Measurements from ENCODE around the gene VIPR2. TPM values are rescaled to one million over a fixed set of nuclear protein-coding genes. Genes with fewer than 3 reads are reported as not detected.
"Not testable (repeated sequence)": the region's sequence is repeated elsewhere in the genome, so short reads cannot be mapped to it uniquely, and the experiment has no call there.

Gene VIPR2
- polyA plus RNA-seq, 3 donors: not detected

GRCh38 chr7:159101083-159101395 is 43.6 kb downstream of the VIPR2 start:
- H3K27ac Mint-ChIP-seq; H3K4me2 ChIP-seq (replicated peaks; ENCODE audit: extremely low read depth, low read length, poor library complexity, severe bottlenecking); H3K27ac ChIP-seq (ENCODE audit: low read depth in 1 of 2, low read length in 2 of 2); H3K27me3 Mint-ChIP-seq (ENCODE audit: low read depth in 3 of 3); intact Hi-C loops (cut with micrococcal nuclease); H4K20me1 ChIP-seq (ENCODE audit: insufficient read depth, low read length); H3K79me2 ChIP-seq (ENCODE audit: insufficient read depth, low read length); H3K4me1 Mint-ChIP-seq; H3K27me3 ChIP-seq (ENCODE audit: control insufficient read depth in 2 of 2, insufficient read depth in 2 of 2, low read length in 2 of 2); H3K36me3 Mint-ChIP-seq; H3K4me1 ChIP-seq (ENCODE audit: control insufficient read depth in 1 of 2, insufficient read depth in 2 of 2, low read length in 2 of 2); H3K9ac ChIP-seq (ENCODE audit: insufficient read depth, low read length, poor library complexity, severe bottlenecking); H2AFZ ChIP-seq (ENCODE audit: insufficient read depth, low read depth, low read length, poor library complexity, severe bottlenecking); DNase-seq; H3K4me3 ChIP-seq (replicated peaks in 1 of 3; ENCODE audit: low read depth in 2 of 3, low read length in 3 of 3); H3K36me3 ChIP-seq (replicated peaks in 1 of 2; ENCODE audit: control insufficient read depth in 1 of 2, insufficient read depth in 2 of 2, low read length in 2 of 2); H3K4me3 Mint-ChIP-seq: not testable (repeated sequence)
- H3K9me3 Mint-ChIP-seq: peaks cover 21 to 23% (median 22%) of the 10 kb centered on the region in 7 donors
- over 99% methylated on average over 26 of the region's 33 CpGs for WGBS (ENCODE audit: insufficient coverage)
- peaks cover 12 to 25% of the 10 kb centered on the region in 2 donors for H3K9me3 ChIP-seq (replicated peaks in 1 of 2; ENCODE audit: control insufficient read depth in 1 of 2, insufficient read depth in 1 of 2, low read length in 2 of 2)

- H3K9me3 Mint-ChIP-seq: peaks cover 21 to 23% (median 22%) of the 10 kb centered on the region in 7 donors
- H3K79me2 ChIP-seq (ENCODE audit: insufficient read depth, low read length); H3K4me1 Mint-ChIP-seq; H3K4me3 ChIP-seq (replicated peaks in 1 of 3; ENCODE audit: low read depth in 2 of 3, low read length in 3 of 3); H2AFZ ChIP-seq (ENCODE audit: insufficient read depth, low read depth, low read length, poor library complexity, severe bottlenecking); H3K4me3 Mint-ChIP-seq; DNase-seq; H3K27ac Mint-ChIP-seq; H3K4me2 ChIP-seq (replicated peaks; ENCODE audit: extremely low read depth, low read length, poor library complexity, severe bottlenecking); H3K4me1 ChIP-seq (ENCODE audit: control insufficient read depth in 1 of 2, insufficient read depth in 2 of 2, low read length in 2 of 2); H3K27me3 Mint-ChIP-seq (ENCODE audit: low read depth in 3 of 3); H3K36me3 ChIP-seq (replicated peaks in 1 of 2; ENCODE audit: control insufficient read depth in 1 of 2, insufficient read depth in 2 of 2, low read length in 2 of 2); intact Hi-C loops (cut with micrococcal nuclease); H4K20me1 ChIP-seq (ENCODE audit: insufficient read depth, low read length); H3K27me3 ChIP-seq (ENCODE audit: control insufficient read depth in 2 of 2, insufficient read depth in 2 of 2, low read length in 2 of 2); H3K36me3 Mint-ChIP-seq; H3K9ac ChIP-seq (ENCODE audit: insufficient read depth, low read length, poor library complexity, severe bottlenecking); H3K27ac ChIP-seq (ENCODE audit: low read depth in 1 of 2, low read length in 2 of 2): not testable (repeated sequence)
- WGBS (ENCODE audit: insufficient coverage): 98% methylated on average over 34 of the region's 37 CpGs
- peaks cover 12 to 25% of the 10 kb centered on the region in 2 donors for H3K9me3 ChIP-seq (replicated peaks in 1 of 2; ENCODE audit: control insufficient read depth in 1 of 2, insufficient read depth in 1 of 2, low read length in 2 of 2)
Observed at GRCh38 chr7:159100281-159101082, 44.2 kb downstream of the VIPR2 start.

DNA sequence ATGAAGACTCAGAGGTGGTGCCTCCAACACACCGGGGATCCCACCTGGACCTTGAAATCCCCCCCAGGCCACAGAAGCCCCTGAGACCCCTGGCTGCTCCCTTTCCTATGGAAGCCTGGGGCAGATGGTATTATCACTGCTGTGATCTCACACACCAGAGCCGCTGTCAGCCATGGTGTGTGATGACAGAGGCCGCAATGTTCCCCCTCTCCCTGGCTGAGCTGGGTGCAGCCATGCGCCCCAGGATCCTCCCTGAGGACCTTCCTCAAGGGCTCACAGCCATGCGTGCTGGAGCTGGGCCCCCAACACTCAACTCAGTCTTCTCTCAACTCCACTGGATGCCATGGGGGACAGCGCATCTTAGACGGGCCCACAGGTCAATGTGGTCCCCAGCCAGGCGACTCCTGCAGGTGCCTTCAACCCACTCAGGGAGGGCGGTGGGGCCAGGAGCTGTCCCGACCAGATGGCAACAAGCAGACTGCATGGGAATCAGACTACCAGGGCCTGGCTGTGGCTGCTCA is 44.9 kb downstream of the VIPR2 start:
- Mint-ChIP-seq H3K27ac (no peak overlapping the region), H3K9me3 (peaks cover 21 to 23% (median 22%) of the 10 kb centered on the region in 7 donors), H3K36me3 (no peaks in the 10 kb centered on the region), H3K4me3 (no peak overlapping the region), H3K27me3 (ENCODE audit: low read depth in 3 of 3) (peaks cover 0 to 5% (median 2%) of the 10 kb centered on the region in 3 donors), H3K4me1 (no peaks in the 10 kb centered on the region)
- WGBS (ENCODE audit: insufficient coverage): 96% methylated on average over 10 of the region's 10 CpGs
- no peaks in the 10 kb centered on the region for H4K20me1 ChIP-seq (ENCODE audit: insufficient read depth, low read length)
- no peak overlapping the region for H3K27ac ChIP-seq (ENCODE audit: low read depth in 1 of 2, low read length in 2 of 2)
- no peak overlapping the region for H2AFZ ChIP-seq (ENCODE audit: insufficient read depth, low read depth, low read length, poor library complexity, severe bottlenecking)
- intact Hi-C loops (cut with micrococcal nuclease): no loop called here
- H3K4me3 ChIP-seq (replicated peaks in 1 of 3; ENCODE audit: low read depth in 2 of 3, low read length in 3 of 3): no peak overlapping the region
- no peaks in the 10 kb centered on the region for H3K27me3 ChIP-seq (ENCODE audit: control insufficient read depth in 2 of 2, insufficient read depth in 2 of 2, low read length in 2 of 2)
- DNase-seq: no peak
- H3K4me2 ChIP-seq (replicated peaks; ENCODE audit: extremely low read depth, low read length, poor library complexity, severe bottlenecking): no peak overlapping the region
- H3K79me2 ChIP-seq (ENCODE audit: insufficient read depth, low read length): no peaks in the 10 kb centered on the region
- no peak for TF ChIP-seq CTCF (IDR thresholded peaks at IDR 0.05)
- no peaks in the 10 kb centered on the region for H3K4me1 ChIP-seq (ENCODE audit: control insufficient read depth in 1 of 2, insufficient read depth in 2 of 2, low read length in 2 of 2)
- H3K9ac ChIP-seq (ENCODE audit: insufficient read depth, low read length, poor library complexity, severe bottlenecking): no peak overlapping the region
- H3K9me3 ChIP-seq (replicated peaks in 1 of 2; ENCODE audit: control insufficient read depth in 1 of 2, insufficient read depth in 1 of 2, low read length in 2 of 2): peaks cover 12 to 25% of the 10 kb centered on the region in 2 donors
- no peaks in the 10 kb centered on the region for H3K36me3 ChIP-seq (replicated peaks in 1 of 2; ENCODE audit: control insufficient read depth in 1 of 2, insufficient read depth in 2 of 2, low read length in 2 of 2)

Measured in CD14-positive monocyte (primary cell).